ENCODE results near the gene B4GALNT3.

Gene B4GALNT3

GRCh38 chr12:574475-575128 lies 114.9 kb downstream of the B4GALNT3 start:
- Histone ChIP-seq H3K4me3 (replicated peaks; ENCODE audit: insufficient read depth, low read length) (no peak overlapping the region), H3K27me3 (ENCODE audit: insufficient read depth, poor library complexity, severe bottlenecking) (no peaks in the 10 kb centered on the region), H3K27ac (replicated peaks) (no peak overlapping the region)
- TF ChIP-seq REST (IDR thresholded peaks at IDR 0.05; ENCODE audit: insufficient replicate concordance, low read depth) (no peak), CTCF (IDR thresholded peaks at IDR 0.05; ENCODE audit: insufficient read depth, low read length) (no peak), GABPA (IDR thresholded peaks at IDR 0.05; ENCODE audit: low read depth) (no peak), POLR2AphosphoS5 (IDR thresholded peaks at IDR 0.05; ENCODE audit: low read depth) (no peak)
- no peak for DNase-seq (ENCODE audit: low read depth in 1 of 2, low spot score in 1 of 2)

- Histone ChIP-seq H3K4me3 (replicated peaks; ENCODE audit: insufficient read depth, low read length) (no peak overlapping the region), H3K27ac (replicated peaks) (no peak overlapping the region), H3K27me3 (ENCODE audit: insufficient read depth, poor library complexity, severe bottlenecking) (no peaks in the 10 kb centered on the region)
- DNase-seq (ENCODE audit: low read depth in 1 of 2, low spot score in 1 of 2) = no peak
- TF ChIP-seq SPI1 (IDR thresholded peaks at IDR 0.05; ENCODE audit: borderline replicate concordance, low read depth) = no peak
- no peak for TF ChIP-seq POLR2AphosphoS5 (IDR thresholded peaks at IDR 0.05; ENCODE audit: low read depth)
- no peak for TF ChIP-seq CTCF (IDR thresholded peaks at IDR 0.05; ENCODE audit: insufficient read depth, low read length)
- no peak for TF ChIP-seq REST (IDR thresholded peaks at IDR 0.05; ENCODE audit: insufficient replicate concordance, low read depth)
- TF ChIP-seq GABPA (IDR thresholded peaks at IDR 0.05; ENCODE audit: low read depth) = no peak
Observed at GRCh38 chr12:575129-575502, 115.4 kb downstream of the B4GALNT3 start.

GRCh38 chr12:575948-576614 lies 116.3 kb downstream of the B4GALNT3 start:
- Histone ChIP-seq H3K4me3 (replicated peaks; ENCODE audit: insufficient read depth, low read length) (no peak overlapping the region), H3K27me3 (ENCODE audit: insufficient read depth, poor library complexity, severe bottlenecking) (no peaks in the 10 kb centered on the region), H3K27ac (replicated peaks) (peak overlapping the region; percentile 58)
- peak; percentile 67 to 73 for DNase-seq (ENCODE audit: low read depth in 1 of 2, low spot score in 1 of 2)
- TF ChIP-seq REST (IDR thresholded peaks at IDR 0.05; ENCODE audit: insufficient replicate concordance, low read depth) (peak; percentile 22), SPI1 (IDR thresholded peaks at IDR 0.05; ENCODE audit: borderline replicate concordance, low read depth) (no peak), POLR2AphosphoS5 (IDR thresholded peaks at IDR 0.05; ENCODE audit: low read depth) (peak; percentile 53; the same call in 1 of the 2 replicates), GABPA (IDR thresholded peaks at IDR 0.05; ENCODE audit: low read depth) (peak; percentile 62; the same call in 1 of the 2 replicates), CTCF (IDR thresholded peaks at IDR 0.05; ENCODE audit: insufficient read depth, low read length) (peak; percentile 95)
